HEK293 (cell line): Measurements from ENCODE around the gene P2RX1.

Experiments
- CTCF ChIA-PET: fragments of 350-600 bp; formaldehyde crosslinking; extraction: SDS; loops from one replicate; lab custom pipeline; 2021; ENCODE audit warnings: antibody characterized with exemption; lab: Yijun Ruan, JAX
- POLR2A ChIA-PET: fragments of 300-600 bp; formaldehyde crosslinking; extraction: SDS; loops from one replicate; lab custom pipeline; 2020; ENCODE audit warnings: antibody characterized with exemption, inconsistent platforms; lab: Yijun Ruan, JAX
- H3K27ac ChIP-seq: fragments of 200-500 bp; sonication (Bioruptor generic); 2 replicates; pipeline ENCODE4 v1.5.1; 2014; ENCODE audit warnings: low read depth, low read length, control low read depth, inconsistent platforms; ENCODE audit errors: extremely low read depth
- H3K36me3 ChIP-seq, 2 experiments: fragments of 200-500 bp in 1 of 2; sonication (Bioruptor generic) in 1 of 2; 1 replicate in 1 of 2; 2 replicates in 1 of 2; pipeline ENCODE4 v1.5.1; 2014 to 2017; ENCODE audit warnings: inconsistent platforms in 2 of 2, low read length in 2 of 2; ENCODE audit not compliant: control insufficient read depth in 2 of 2, insufficient read depth in 1 of 2
- H3K4me1 ChIP-seq: fragments of 200-500 bp; sonication (Bioruptor generic); 2 replicates; pipeline ENCODE4 v1.5.1; 2014; ENCODE audit warnings: mild to moderate bottlenecking, low read length, inconsistent platforms; ENCODE audit not compliant: control insufficient read depth, insufficient read depth
- H3K4me3 ChIP-seq: 2 replicates; pipeline ENCODE4 v1.5.1; 2011; ENCODE audit warnings: low read depth, mild to moderate bottlenecking, control low read depth, low read length, moderate library complexity
- H3K9me3 ChIP-seq: fragments of 200-500 bp; sonication (Bioruptor generic); 2 replicates; pipeline ENCODE4 v1.5.1; 2014; ENCODE audit warnings: low read depth, low read length, inconsistent platforms; ENCODE audit not compliant: control insufficient read depth, insufficient read depth
- EGR2 ChIP-seq: fragments of 450-650 bp; formaldehyde crosslinking; IDR thresholded peaks from 2 replicates; pipeline ENCODE4 v1.5.1; 2016; ENCODE audit warnings: low read depth, missing biosample characterization, missing genetic modification characterization
- GLIS2 ChIP-seq: fragments of 450-650 bp; formaldehyde crosslinking; IDR thresholded peaks from 2 replicates; pipeline ENCODE4 v1.5.1; 2016; ENCODE audit warnings: missing biosample characterization, missing genetic modification characterization
- MZF1 ChIP-seq: fragments of 450-650 bp; formaldehyde crosslinking; IDR thresholded peaks from 2 replicates; pipeline ENCODE4 v1.5.1; 2017; ENCODE audit warnings: missing biosample characterization, missing genetic modification characterization, borderline replicate concordance
- PRDM2 ChIP-seq: fragments of 450-650 bp; formaldehyde crosslinking; IDR thresholded peaks from 2 replicates; pipeline ENCODE4 v1.5.1; 2016; ENCODE audit warnings: missing biosample characterization, missing genetic modification characterization, borderline replicate concordance
- TCF7L2 ChIP-seq: IDR thresholded peaks from 2 replicates; pipeline ENCODE4 v1.6.1; 2011; ENCODE audit warnings: low read depth, mild to moderate bottlenecking, inconsistent platforms, low read length, moderate library complexity, borderline replicate concordance
- ZBTB44 ChIP-seq: fragments of 450-650 bp; IDR thresholded peaks from 2 replicates; pipeline ENCODE4 v1.5.1; 2018; ENCODE audit warnings: missing biosample characterization, mild to moderate bottlenecking, missing genetic modification characterization
- ZBTB6 ChIP-seq: fragments of 450-650 bp; formaldehyde crosslinking; IDR thresholded peaks from 2 replicates; pipeline ENCODE4 v1.5.1; 2017; ENCODE audit warnings: missing biosample characterization, missing genetic modification characterization
- ZFHX2 ChIP-seq: fragments of 450-650 bp; formaldehyde crosslinking; conservative IDR thresholded peaks from 2 replicates; pipeline ENCODE4 v1.5.1; 2016; ENCODE audit warnings: missing biosample characterization, missing genetic modification characterization
- ZNF266 ChIP-seq: fragments of 450-650 bp; formaldehyde crosslinking; IDR thresholded peaks from 2 replicates; pipeline ENCODE4 v1.5.1; 2016; ENCODE audit warnings: missing biosample characterization, missing genetic modification characterization, low read depth
- ZNF501 ChIP-seq: fragments of 450-650 bp; formaldehyde crosslinking; IDR thresholded peaks from 2 replicates; pipeline ENCODE4 v1.5.1; 2016; ENCODE audit warnings: missing biosample characterization, missing genetic modification characterization
- ZNF768 ChIP-seq: fragments of 450-650 bp; formaldehyde crosslinking; IDR thresholded peaks from 2 replicates; pipeline ENCODE4 v1.5.1; 2018; ENCODE audit warnings: missing biosample characterization, mild to moderate bottlenecking, missing genetic modification characterization
- ZNF777 ChIP-seq: fragments of 450-650 bp; formaldehyde crosslinking; IDR thresholded peaks from 2 replicates; pipeline ENCODE4 v1.5.1; 2017; ENCODE audit warnings: missing biosample characterization, missing genetic modification characterization, borderline replicate concordance
- ZNF792 ChIP-seq: fragments of 450-650 bp; formaldehyde crosslinking; IDR thresholded peaks from 2 replicates; pipeline ENCODE4 v1.5.1; 2016; ENCODE audit warnings: missing biosample characterization, missing genetic modification characterization
- ZNF843 ChIP-seq: fragments of 450-650 bp; formaldehyde crosslinking; IDR thresholded peaks from 2 replicates; pipeline ENCODE4 v1.5.1; 2016; ENCODE audit warnings: missing biosample characterization, missing genetic modification characterization

The P2RX1 gene

GRCh38 chr17:3956983-3957382, 40.7 kb upstream of the P2RX1 start:
- H3K27ac ChIP-seq: no peak overlapping the region
- H3K36me3 ChIP-seq: no peaks in the 10 kb centered on the region
- no peak overlapping the region for H3K4me3 ChIP-seq
- ChIA-PET POLR2A (interaction anchor here (0.9 kb wide), 1 partner anchor 8 kb away, joined by 3 read pairs; no protein-coding TSS in a partner anchor), CTCF (interaction anchor here (1.2 to 2.1 kb wide), 2 partner anchors 21 to 43 kb away, joined by 6 to 8 read pairs; no protein-coding TSS in a partner anchor)
- H3K9me3 ChIP-seq: no peaks in the 10 kb centered on the region
- TF ChIP-seq GLIS2 (tag by site-specific recombination) (peak; percentile 31; the same call in 1 of the 2 replicates), ZNF768 (tag by site-specific recombination) (peak; percentile 97), TCF7L2 (no peak)
- H3K4me1 ChIP-seq: peaks cover 8% of the 10 kb centered on the region

GRCh38 chr17:3956327-3956957, 40.2 kb upstream of the P2RX1 start:
- H3K36me3 ChIP-seq: no peaks in the 10 kb centered on the region
- no peak overlapping the region for H3K4me3 ChIP-seq
- peaks cover 8% of the 10 kb centered on the region for H3K4me1 ChIP-seq
- CTCF ChIA-PET: interaction anchor here (0.6 to 2.1 kb wide), 3 partner anchors 11 to 42 kb away, joined by 3 to 8 read pairs (median 6); no protein-coding TSS in a partner anchor
- POLR2A ChIA-PET: interaction anchor here (0.9 kb wide), 1 partner anchor 9 kb away, joined by 3 read pairs; no protein-coding TSS in a partner anchor
- H3K27ac ChIP-seq: no peak overlapping the region
- peak; percentile 68 for TF ChIP-seq ZFHX2 (tag by site-specific recombination)
- no peak for TF ChIP-seq ZBTB6 (tag by site-specific recombination)
- no peak for TF ChIP-seq PRDM2
- peak; percentile 55; the same call in 1 of the 2 replicates for TF ChIP-seq EGR2
- no peaks in the 10 kb centered on the region for H3K9me3 ChIP-seq

GRCh38 chr17:3955673-3955988, 39.4 kb upstream of the P2RX1 start:
- no peaks in the 10 kb centered on the region for H3K36me3 ChIP-seq
- POLR2A ChIA-PET: no interaction called here
- TF ChIP-seq ZNF266 (tag by site-specific recombination) (no peak), ZNF501 (tag by site-specific recombination) (no peak), ZNF792 (tag by site-specific recombination) (no peak), ZBTB44 (tag by site-specific recombination) (no peak), MZF1 (tag by site-specific recombination) (no peak), ZNF843 (tag by site-specific recombination) (no peak), ZNF777 (tag by site-specific recombination) (no peak)
- TF ChIP-seq, all 188 proteins: peak for 0
- H3K4me3 ChIP-seq: no peak overlapping the region
- CTCF ChIA-PET: interaction anchor here (0.6 kb wide), 1 partner anchor 10 kb away, joined by 3 read pairs; no protein-coding TSS in a partner anchor
- no peak overlapping the region for H3K27ac ChIP-seq
- peaks cover 8% of the 10 kb centered on the region for H3K4me1 ChIP-seq
- H3K9me3 ChIP-seq: no peaks in the 10 kb centered on the region
